Right atrium auricular region (tissue), 2 donors: Measurements from ENCODE around the gene CNIH4. TPM values are rescaled to one million over a fixed set of nuclear protein-coding genes. Genes with fewer than 3 reads are reported as not detected.

Experiments
- microRNA-seq, 2 donors: library from miRNA; unstranded; fragments of <30 nt; microRNA quantifications; one replicate each; pipeline ENCODE4, GENCODE V29; 2016 to 2017; ENCODE audit warnings: borderline number of aligned reads in 2 of 2, borderline replicate concordance in 1 of 2
- total RNA-seq, 2 donors: library from RNA; depleted of rRNA; stranded (reverse); fragments of >200 nt; gene quantifications; one replicate each; pipeline ENCODE4 v1.1.0, GENCODE V29; 2016

The CNIH4 gene
- total RNA-seq, 2 donors from 2014 or later: 18.2 to 22.4 TPM

Small RNA genes lying within 50 kb of the gene (microRNA-seq; reads per million reads assigned to microRNA genes)
- gene MIR4742: 2.1 reads per million in 2 donors

Other genes with a start within 250 kb of the CNIH4 start
- gene FBXO28, start 242.8 kb upstream of the CNIH4 start, total RNA-seq: 10 to 100 TPM; 15.4 to 17.9 TPM
- 10 to 100 TPM; 84.0 to 95.1 TPM for gene DEGS1, start 173.6 kb upstream of the CNIH4 start, total RNA-seq
- 1 to 10 TPM; 7.5 to 8.3 TPM for gene NVL, start 26.7 kb upstream of the CNIH4 start, total RNA-seq
- 10 to 100 TPM; 44.6 to 54.5 TPM for gene WDR26, start 77.9 kb downstream of the CNIH4 start, total RNA-seq